ENCODE measurements around the gene MDH2.

GRCh38 chr7:76023002-76023401 lies 24.9 kb upstream of the MDH2 start:
- TF ChIP-seq ZBTB7A (IDR thresholded peaks at IDR 0.05; ENCODE audit: low read depth) = no peak
- no peak for TF ChIP-seq CREB1 (IDR thresholded peaks at IDR 0.05; ENCODE audit: low read depth)
- TF ChIP-seq EP300 (IDR thresholded peaks at IDR 0.05; ENCODE audit: borderline replicate concordance) = no peak
- no peak for TF ChIP-seq YY1 (IDR thresholded peaks at IDR 0.05; ENCODE audit: low read depth)
- TF ChIP-seq TCF12 (IDR thresholded peaks at IDR 0.05; ENCODE audit: low read depth) = no peak
- no peak for TF ChIP-seq RAD21 (IDR thresholded peaks at IDR 0.05; ENCODE audit: low read depth)
- no peak for TF ChIP-seq MAX (IDR thresholded peaks at IDR 0.05)
- no peak for TF ChIP-seq REST (IDR thresholded peaks at IDR 0.05; ENCODE audit: low read depth)
- TF ChIP-seq CEBPB (IDR thresholded peaks at IDR 0.05) = no peak
- no peak for TF ChIP-seq TEAD4 (IDR thresholded peaks at IDR 0.05)
- TF ChIP-seq TAF1 (IDR thresholded peaks at IDR 0.05; ENCODE audit: low read depth) = no peak
